Measurements from ENCODE around the gene SMAD6.

DNA sequence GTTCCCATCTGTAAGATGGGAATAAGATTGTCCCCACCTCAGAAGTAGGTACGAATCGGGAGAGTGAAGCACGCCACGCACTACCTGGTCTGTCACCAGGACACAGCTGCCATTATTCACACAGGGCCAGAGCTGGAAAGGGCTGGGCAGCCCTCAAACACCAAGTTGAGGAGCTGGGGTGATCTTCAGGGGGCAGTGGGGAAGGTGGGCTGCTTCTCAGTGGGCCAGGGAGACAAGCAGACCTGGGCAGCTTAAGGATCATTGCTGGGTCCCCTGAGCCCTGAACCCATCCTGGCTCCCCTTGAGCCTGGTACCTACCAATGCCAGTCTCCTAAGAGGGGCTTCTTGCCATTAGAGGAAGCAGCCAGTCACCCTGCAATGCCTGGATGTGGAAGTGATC, 82.1 kb downstream of the SMAD6 start:
- TF ChIP-seq CTCF (IDR thresholded peaks at IDR 0.05 in 2 of 3, conservative IDR thresholded peaks at IDR 0.05 in 1 of 3; ENCODE audit: borderline replicate concordance in 1 of 3, insufficient read depth in 1 of 3, low read depth in 2 of 3, low read length in 2 of 3) (no peak), POLR2AphosphoS5 (IDR thresholded peaks at IDR 0.05; ENCODE audit: low read depth, low read length) (no peak), TCF7L2 (IDR thresholded peaks at IDR 0.05; ENCODE audit: borderline replicate concordance, extremely low read depth, insufficient read depth, insufficient read length) (no peak), REST (IDR thresholded peaks at IDR 0.05; ENCODE audit: low read depth) (no peak), EZH2 (IDR thresholded peaks at IDR 0.05) (no peak), SIN3A (IDR thresholded peaks at IDR 0.05; ENCODE audit: low read depth) (no peak), RAD21 (IDR thresholded peaks at IDR 0.05; ENCODE audit: low read depth) (no peak), POLR2A (IDR thresholded peaks at IDR 0.05; ENCODE audit: borderline replicate concordance, extremely low read depth, insufficient read depth, insufficient read length) (no peak), ELF1 (IDR thresholded peaks at IDR 0.05; ENCODE audit: borderline replicate concordance, low read depth) (no peak), YY1 (IDR thresholded peaks at IDR 0.05; ENCODE audit: extremely low read depth, insufficient replicate concordance, low read depth, low read length) (no peak), FOSL1 (IDR thresholded peaks at IDR 0.05; ENCODE audit: low read depth) (no peak), SP1 (IDR thresholded peaks at IDR 0.05; ENCODE audit: low read depth) (no peak), MAX (IDR thresholded peaks at IDR 0.05) (no peak)
- TF ChIP-seq, protein P1, sequence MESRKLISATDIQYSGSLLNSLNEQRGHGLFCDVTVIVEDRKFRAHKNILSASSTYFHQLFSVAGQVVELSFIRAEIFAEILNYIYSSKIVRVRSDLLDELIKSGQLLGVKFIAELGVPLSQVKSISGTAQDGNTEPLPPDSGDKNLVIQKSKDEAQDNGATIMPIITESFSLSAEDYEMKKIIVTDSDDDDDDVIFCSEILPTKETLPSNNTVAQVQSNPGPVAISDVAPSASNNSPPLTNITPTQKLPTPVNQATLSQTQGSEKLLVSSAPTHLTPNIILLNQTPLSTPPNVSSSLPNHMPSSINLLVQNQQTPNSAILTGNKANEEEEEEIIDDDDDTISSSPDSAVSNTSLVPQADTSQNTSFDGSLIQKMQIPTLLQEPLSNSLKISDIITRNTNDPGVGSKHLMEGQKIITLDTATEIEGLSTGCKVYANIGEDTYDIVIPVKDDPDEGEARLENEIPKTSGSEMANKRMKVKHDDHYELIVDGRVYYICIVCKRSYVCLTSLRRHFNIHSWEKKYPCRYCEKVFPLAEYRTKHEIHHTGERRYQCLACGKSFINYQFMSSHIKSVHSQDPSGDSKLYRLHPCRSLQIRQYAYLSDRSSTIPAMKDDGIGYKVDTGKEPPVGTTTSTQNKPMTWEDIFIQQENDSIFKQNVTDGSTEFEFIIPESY (IDR thresholded peaks at IDR 0.05; ENCODE audit: extremely low read depth, insufficient replicate concordance, low read length), result no peak

Data from HCT116 (cell line).